ENCODE measurements around the gene CTNNBL1.

GRCh38 chr20:37723668-37724067 lies 29.8 kb downstream of the CTNNBL1 start:
- TF ChIP-seq CTCF (conservative IDR thresholded peaks at IDR 0.05 in 1 of 2, IDR thresholded peaks at IDR 0.05 in 1 of 2; ENCODE audit: low read depth in 1 of 2, low read length in 2 of 2) = no peak
- no peak for TF ChIP-seq EZH2 (IDR thresholded peaks at IDR 0.05; ENCODE audit: low read length, missing control alignments)
